HepG2 (cell line): ENCODE measurements around the gene KAZN. TPM values are rescaled to one million over a fixed set of nuclear protein-coding genes. Genes with fewer than 3 reads are reported as not detected.

Experiments used
- FOXA3 ChIP-seq: IDR thresholded peaks from 2 replicates; pipeline ENCODE4 v1.6.1; 2016; ENCODE audit warnings: missing genetic modification reagents, missing compliant biosample characterization
- HMG20A ChIP-seq: IDR thresholded peaks from 2 replicates; pipeline ENCODE4 v1.6.1; 2016; ENCODE audit warnings: borderline replicate concordance
- MBD4 ChIP-seq: IDR thresholded peaks from 2 replicates; pipeline ENCODE4 v1.6.1; 2012; ENCODE audit warnings: low read length, inconsistent platforms, borderline replicate concordance
- MEIS2 ChIP-seq: sonication (generic); formaldehyde crosslinking; IDR thresholded peaks from 2 replicates; pipeline ENCODE4 v1.9.0; 2021; ENCODE audit warnings: mild to moderate bottlenecking, missing genetic modification reagents
- NCOR1 ChIP-seq: fragments of 200-600 bp; sonication (generic); IDR thresholded peaks from 2 replicates; pipeline ENCODE4 v1.7.0; 2017; ENCODE audit warnings: antibody characterized with exemption, low read length, borderline replicate concordance
- NFYB ChIP-seq: sonication (generic); formaldehyde crosslinking; IDR thresholded peaks from 2 replicates; pipeline ENCODE4 v1.4.0; 2020; ENCODE audit warnings: missing genetic modification reagents
- NONO ChIP-seq, 2 experiments: fragments of 450-650 bp in 1 of 2; sonication (generic) in 1 of 2; formaldehyde crosslinking in 1 of 2; IDR thresholded peaks in 1 of 2; conservative IDR thresholded peaks in 1 of 2; 2 replicates each; pipeline versions ENCODE4 v1.6.1 to v1.8.0; 2017 to 2022; ENCODE audit warnings: mild to moderate bottlenecking in 1 of 2, missing genetic modification reagents in 1 of 2, moderate library complexity in 1 of 2
- SP5 ChIP-seq: IDR thresholded peaks from 2 replicates; pipeline ENCODE4 v1.6.1; 2016; ENCODE audit warnings: low read depth, borderline replicate concordance
- ZFX ChIP-seq: sonication (generic); formaldehyde crosslinking; IDR thresholded peaks from 2 replicates; pipeline ENCODE4 v1.4.0; 2020; ENCODE audit warnings: mild to moderate bottlenecking, low read depth, missing genetic modification reagents, moderate library complexity
- ZHX1 ChIP-seq: sonication (generic); formaldehyde crosslinking; IDR thresholded peaks from 2 replicates; pipeline ENCODE4 v1.8.1; 2022; ENCODE audit warnings: low read depth, mild to moderate bottlenecking, missing genetic modification reagents
- ZNF12 ChIP-seq: sonication (generic); formaldehyde crosslinking; IDR thresholded peaks from 2 replicates; pipeline ENCODE4 v1.5.0; 2020; ENCODE audit warnings: missing genetic modification reagents
- ZNF331 ChIP-seq: sonication (generic); formaldehyde crosslinking; IDR thresholded peaks from 2 replicates; pipeline ENCODE4 v1.4.0; 2020; ENCODE audit warnings: missing genetic modification reagents
- ZNF333 ChIP-seq: sonication (generic); formaldehyde crosslinking; IDR thresholded peaks from 2 replicates; pipeline ENCODE4 v1.4.0; 2020; ENCODE audit warnings: mild to moderate bottlenecking, missing genetic modification reagents, borderline replicate concordance
- ZNF550 ChIP-seq: sonication (generic); formaldehyde crosslinking; IDR thresholded peaks from 2 replicates; pipeline ENCODE4 v1.4.0; 2020; ENCODE audit warnings: mild to moderate bottlenecking, missing genetic modification reagents, borderline replicate concordance
- polyA plus RNA-seq, 8 experiments: library from polyadenylated mRNA; depleted of rRNA in 3 of 8; stranded (reverse) in 7 of 8; unstranded in 1 of 8; fragments of >200 nt; fragmentation: Illumina TruSeq in 4 of 8; extraction: Trizol in 4 of 8; gene quantifications; 2 replicates each; pipeline versions ENCODE4 v1.2.1 to v1.2.3, GENCODE V29; 2011 to 2016; ENCODE audit warnings: low read depth in 4 of 8, missing spikeins in 1 of 8, mixed read lengths in 1 of 8; ENCODE audit not compliant: insufficient read depth in 1 of 8
- total RNA-seq, 5 experiments: library from RNA; depleted of rRNA; stranded (reverse); fragments of >200 nt; fragmentation: Illumina TruSeq; extraction: Trizol; gene quantifications; 2 replicates each; pipeline ENCODE4 v1.2.3, GENCODE V29; 2016; ENCODE audit warnings: low read depth in 1 of 5
- TF ChIP-seq, protein P1 (sequence below): IDR thresholded peaks from 2 replicates; pipeline ENCODE4 v1.6.1; 2018; ENCODE audit warnings: missing genetic modification reagents, mild to moderate bottlenecking, missing compliant biosample characterization
- TF ChIP-seq, protein P2 (sequence below): sonication (generic); formaldehyde crosslinking; IDR thresholded peaks from 2 replicates; pipeline ENCODE4 v1.5.0; 2020; ENCODE audit warnings: missing genetic modification reagents
- TF ChIP-seq, protein P3 (sequence below): sonication (generic); formaldehyde crosslinking; conservative IDR thresholded peaks from 2 replicates; pipeline ENCODE4 v1.4.0; 2020; ENCODE audit warnings: mild to moderate bottlenecking, missing genetic modification reagents, moderate library complexity
- TF ChIP-seq, protein P4 (sequence below): sonication (generic); formaldehyde crosslinking; IDR thresholded peaks from 2 replicates; pipeline ENCODE4 v1.9.0; 2021; ENCODE audit warnings: missing genetic modification reagents, mild to moderate bottlenecking, borderline replicate concordance

Gene KAZN
- total and polyA plus RNA-seq, 2 of the 13 experiments (the other 11 are each of a cell fraction or from before 2014, with no cell fraction given): 10.4 to 13.5 TPM

- TF ChIP-seq, protein P1, sequence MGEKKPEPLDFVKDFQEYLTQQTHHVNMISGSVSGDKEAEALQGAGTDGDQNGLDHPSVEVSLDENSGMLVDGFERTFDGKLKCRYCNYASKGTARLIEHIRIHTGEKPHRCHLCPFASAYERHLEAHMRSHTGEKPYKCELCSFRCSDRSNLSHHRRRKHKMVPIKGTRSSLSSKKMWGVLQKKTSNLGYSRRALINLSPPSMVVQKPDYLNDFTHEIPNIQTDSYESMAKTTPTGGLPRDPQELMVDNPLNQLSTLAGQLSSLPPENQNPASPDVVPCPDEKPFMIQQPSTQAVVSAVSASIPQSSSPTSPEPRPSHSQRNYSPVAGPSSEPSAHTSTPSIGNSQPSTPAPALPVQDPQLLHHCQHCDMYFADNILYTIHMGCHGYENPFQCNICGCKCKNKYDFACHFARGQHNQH (CRISPR knock-in tag): peak; percentile 75
- peak; percentile 52; the same call in 1 of the 2 replicates for TF ChIP-seq FOXA3 (CRISPR knock-in tag)
- peak; percentile 48; the same call in 1 of the 2 replicates for TF ChIP-seq ZNF12 (CRISPR knock-in tag)
- no peak for TF ChIP-seq NONO (IDR thresholded peaks at IDR 0.05)
- TF ChIP-seq NONO (CRISPR knock-in tag; conservative IDR thresholded peaks at IDR 0.05): peak; percentile 59; the same call in 1 of the 2 replicates
- peak; percentile 43; the same call in 1 of the 2 replicates for TF ChIP-seq ZNF550 (CRISPR knock-in tag)
- 0 out of 2 replicates have a peak, but pooled peaks have one; percentile 11 for TF ChIP-seq HMG20A (CRISPR knock-in tag)
- TF ChIP-seq ZNF331 (CRISPR knock-in tag): peak; percentile 64; the same call in 1 of the 2 replicates
- TF ChIP-seq, protein P2, sequence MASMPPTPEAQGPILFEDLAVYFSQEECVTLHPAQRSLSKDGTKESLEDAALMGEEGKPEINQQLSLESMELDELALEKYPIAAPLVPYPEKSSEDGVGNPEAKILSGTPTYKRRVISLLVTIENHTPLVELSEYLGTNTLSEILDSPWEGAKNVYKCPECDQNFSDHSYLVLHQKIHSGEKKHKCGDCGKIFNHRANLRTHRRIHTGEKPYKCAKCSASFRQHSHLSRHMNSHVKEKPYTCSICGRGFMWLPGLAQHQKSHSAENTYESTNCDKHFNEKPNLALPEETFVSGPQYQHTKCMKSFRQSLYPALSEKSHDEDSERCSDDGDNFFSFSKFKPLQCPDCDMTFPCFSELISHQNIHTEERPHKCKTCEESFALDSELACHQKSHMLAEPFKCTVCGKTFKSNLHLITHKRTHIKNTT (CRISPR knock-in tag): no peak
- TF ChIP-seq ZHX1 (CRISPR knock-in tag): 0 out of 2 replicates have a peak, but pooled peaks have one; percentile 47
- TF ChIP-seq, protein P3, sequence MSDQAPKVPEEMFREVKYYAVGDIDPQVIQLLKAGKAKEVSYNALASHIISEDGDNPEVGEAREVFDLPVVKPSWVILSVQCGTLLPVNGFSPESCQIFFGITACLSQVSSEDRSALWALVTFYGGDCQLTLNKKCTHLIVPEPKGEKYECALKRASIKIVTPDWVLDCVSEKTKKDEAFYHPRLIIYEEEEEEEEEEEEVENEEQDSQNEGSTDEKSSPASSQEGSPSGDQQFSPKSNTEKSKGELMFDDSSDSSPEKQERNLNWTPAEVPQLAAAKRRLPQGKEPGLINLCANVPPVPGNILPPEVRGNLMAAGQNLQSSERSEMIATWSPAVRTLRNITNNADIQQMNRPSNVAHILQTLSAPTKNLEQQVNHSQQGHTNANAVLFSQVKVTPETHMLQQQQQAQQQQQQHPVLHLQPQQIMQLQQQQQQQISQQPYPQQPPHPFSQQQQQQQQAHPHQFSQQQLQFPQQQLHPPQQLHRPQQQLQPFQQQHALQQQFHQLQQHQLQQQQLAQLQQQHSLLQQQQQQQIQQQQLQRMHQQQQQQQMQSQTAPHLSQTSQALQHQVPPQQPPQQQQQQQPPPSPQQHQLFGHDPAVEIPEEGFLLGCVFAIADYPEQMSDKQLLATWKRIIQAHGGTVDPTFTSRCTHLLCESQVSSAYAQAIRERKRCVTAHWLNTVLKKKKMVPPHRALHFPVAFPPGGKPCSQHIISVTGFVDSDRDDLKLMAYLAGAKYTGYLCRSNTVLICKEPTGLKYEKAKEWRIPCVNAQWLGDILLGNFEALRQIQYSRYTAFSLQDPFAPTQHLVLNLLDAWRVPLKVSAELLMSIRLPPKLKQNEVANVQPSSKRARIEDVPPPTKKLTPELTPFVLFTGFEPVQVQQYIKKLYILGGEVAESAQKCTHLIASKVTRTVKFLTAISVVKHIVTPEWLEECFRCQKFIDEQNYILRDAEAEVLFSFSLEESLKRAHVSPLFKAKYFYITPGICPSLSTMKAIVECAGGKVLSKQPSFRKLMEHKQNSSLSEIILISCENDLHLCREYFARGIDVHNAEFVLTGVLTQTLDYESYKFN: peak; percentile 89
- TF ChIP-seq MBD4: no peak
- peak; percentile 38; the same call in 1 of the 2 replicates for TF ChIP-seq ZFX (CRISPR knock-in tag)
- peak; percentile 59; the same call in 1 of the 2 replicates for TF ChIP-seq NCOR1
- TF ChIP-seq NFYB (CRISPR knock-in tag): peak; percentile 78
- no peak for TF ChIP-seq ZNF333 (CRISPR knock-in tag)
- TF ChIP-seq MEIS2: peak; percentile 84
- peak; percentile 57 for TF ChIP-seq SP5
- TF ChIP-seq, protein P4, sequence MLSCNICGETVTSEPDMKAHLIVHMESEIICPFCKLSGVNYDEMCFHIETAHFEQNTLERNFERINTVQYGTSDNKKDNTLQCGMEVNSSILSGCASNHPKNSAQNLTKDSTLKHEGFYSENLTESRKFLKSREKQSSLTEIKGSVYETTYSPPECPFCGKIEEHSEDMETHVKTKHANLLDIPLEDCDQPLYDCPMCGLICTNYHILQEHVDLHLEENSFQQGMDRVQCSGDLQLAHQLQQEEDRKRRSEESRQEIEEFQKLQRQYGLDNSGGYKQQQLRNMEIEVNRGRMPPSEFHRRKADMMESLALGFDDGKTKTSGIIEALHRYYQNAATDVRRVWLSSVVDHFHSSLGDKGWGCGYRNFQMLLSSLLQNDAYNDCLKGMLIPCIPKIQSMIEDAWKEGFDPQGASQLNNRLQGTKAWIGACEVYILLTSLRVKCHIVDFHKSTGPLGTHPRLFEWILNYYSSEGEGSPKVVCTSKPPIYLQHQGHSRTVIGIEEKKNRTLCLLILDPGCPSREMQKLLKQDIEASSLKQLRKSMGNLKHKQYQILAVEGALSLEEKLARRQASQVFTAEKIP: no peak
Measured at GRCh38 chr1:14939527-14940284, 341.2 kb downstream of the KAZN start (continued).
